Mucosa of descending colon (tissue), 3 donors: ENCODE measurements around the gene TNFAIP1. TPM values are rescaled to one million over a fixed set of nuclear protein-coding genes. Genes with fewer than 3 reads are reported as not detected.

Experiments used
- ATAC-seq: fragments of 200-7000 bp; cut with Tn5 transposase; one replicate; pipeline ENCODE4 v1.9.1; 2020; ENCODE audit warnings: mild to moderate bottlenecking, moderate library complexity
- DNase-seq, 3 donors: peaks; one replicate each; pipeline ENCODE4 v3.0.0-alpha.2; 2020
- H3K36me3 ChIP-seq: fragments of 200-600 bp; one replicate; pipeline ENCODE4 v1.8.0; 2021; ENCODE audit warnings: low read depth, mild to moderate bottlenecking
- H3K4me1 ChIP-seq: fragments of 200-600 bp; one replicate; pipeline ENCODE4 v1.8.0; 2021; ENCODE audit warnings: low read depth, mild to moderate bottlenecking
- H3K4me3 ChIP-seq: fragments of 200-600 bp; one replicate; pipeline ENCODE4 v1.8.0; 2021; ENCODE audit warnings: mild to moderate bottlenecking
- H3K9me3 ChIP-seq: fragments of 200-600 bp; one replicate; pipeline ENCODE4 v1.8.0; 2021; ENCODE audit warnings: mild to moderate bottlenecking
- intact Hi-C, 2 donors: fragments of 100-400 bp; cut with DNase I in 1 of 2; cut with micrococcal nuclease in 1 of 2; formaldehyde crosslinking; loops; one replicate each; pipeline versions ENCODE4 v1.11.0 to v1.11.1; 2022; cut with DNase I, micrococcal nuclease
- total RNA-seq, 3 donors: library from RNA; stranded (reverse); fragmentation: NEBNext Ultra II Directional in 2 of 3; extraction: Animal tissue kit (Norgen Biotek cat#: 25700) in 2 of 3; gene quantifications; one replicate each; pipeline versions ENCODE4 v1.2.1 to v1.2.4, GENCODE V29; 2021 to 2023
- TF ChIP-seq, protein P1 (sequence below): fragments of 200-600 bp; IDR thresholded peaks from one replicate; pipeline ENCODE4 v1.8.0; 2022; ENCODE audit warnings: antibody characterized with exemption, mild to moderate bottlenecking
- donor health status: DM: no; HTN: no; CAD: no; lungs with moderate emphysema.
- donor health status: DM: no; HTN: no; CAD: no.
- donor health status: DM: no; HTN: yes; CAD: no.

The TNFAIP1 gene
- total RNA-seq, 3 donors from 2014 or later, result 36.8 to 38.4 (median 36.8) TPM

DNA sequence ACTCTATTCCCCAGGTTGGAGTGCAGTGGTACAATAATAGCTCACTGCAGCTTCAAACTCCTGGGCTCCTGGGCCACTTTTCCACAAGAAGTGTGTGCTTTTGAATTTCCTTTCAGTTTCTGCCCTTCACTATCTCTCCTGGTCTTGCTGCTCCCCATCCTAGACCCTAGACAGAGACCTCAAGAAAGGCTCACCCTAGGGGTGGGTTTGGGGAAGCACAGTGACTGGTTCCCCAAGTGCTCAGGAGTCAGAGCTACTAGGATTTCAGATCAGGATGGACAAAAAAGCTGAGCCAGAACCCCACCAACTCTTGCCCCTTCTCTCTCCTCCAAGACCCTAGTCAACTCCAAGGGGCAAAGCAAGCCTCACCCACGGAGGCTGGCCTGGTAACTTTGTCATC lies 31.0 kb downstream of the TNFAIP1 start:
- Histone ChIP-seq H3K36me3 (peaks cover 3% of the 10 kb centered on the region), H3K4me3 (no peak overlapping the region), H3K9me3 (no peaks in the 10 kb centered on the region), H3K4me1 (peaks cover 1% of the 10 kb centered on the region)
- intact Hi-C loops, result no loop called here
- ATAC-seq, result no peak
- TF ChIP-seq, protein P1, sequence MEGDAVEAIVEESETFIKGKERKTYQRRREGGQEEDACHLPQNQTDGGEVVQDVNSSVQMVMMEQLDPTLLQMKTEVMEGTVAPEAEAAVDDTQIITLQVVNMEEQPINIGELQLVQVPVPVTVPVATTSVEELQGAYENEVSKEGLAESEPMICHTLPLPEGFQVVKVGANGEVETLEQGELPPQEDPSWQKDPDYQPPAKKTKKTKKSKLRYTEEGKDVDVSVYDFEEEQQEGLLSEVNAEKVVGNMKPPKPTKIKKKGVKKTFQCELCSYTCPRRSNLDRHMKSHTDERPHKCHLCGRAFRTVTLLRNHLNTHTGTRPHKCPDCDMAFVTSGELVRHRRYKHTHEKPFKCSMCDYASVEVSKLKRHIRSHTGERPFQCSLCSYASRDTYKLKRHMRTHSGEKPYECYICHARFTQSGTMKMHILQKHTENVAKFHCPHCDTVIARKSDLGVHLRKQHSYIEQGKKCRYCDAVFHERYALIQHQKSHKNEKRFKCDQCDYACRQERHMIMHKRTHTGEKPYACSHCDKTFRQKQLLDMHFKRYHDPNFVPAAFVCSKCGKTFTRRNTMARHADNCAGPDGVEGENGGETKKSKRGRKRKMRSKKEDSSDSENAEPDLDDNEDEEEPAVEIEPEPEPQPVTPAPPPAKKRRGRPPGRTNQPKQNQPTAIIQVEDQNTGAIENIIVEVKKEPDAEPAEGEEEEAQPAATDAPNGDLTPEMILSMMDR, result no peak
- no peak for DNase-seq

DNA sequence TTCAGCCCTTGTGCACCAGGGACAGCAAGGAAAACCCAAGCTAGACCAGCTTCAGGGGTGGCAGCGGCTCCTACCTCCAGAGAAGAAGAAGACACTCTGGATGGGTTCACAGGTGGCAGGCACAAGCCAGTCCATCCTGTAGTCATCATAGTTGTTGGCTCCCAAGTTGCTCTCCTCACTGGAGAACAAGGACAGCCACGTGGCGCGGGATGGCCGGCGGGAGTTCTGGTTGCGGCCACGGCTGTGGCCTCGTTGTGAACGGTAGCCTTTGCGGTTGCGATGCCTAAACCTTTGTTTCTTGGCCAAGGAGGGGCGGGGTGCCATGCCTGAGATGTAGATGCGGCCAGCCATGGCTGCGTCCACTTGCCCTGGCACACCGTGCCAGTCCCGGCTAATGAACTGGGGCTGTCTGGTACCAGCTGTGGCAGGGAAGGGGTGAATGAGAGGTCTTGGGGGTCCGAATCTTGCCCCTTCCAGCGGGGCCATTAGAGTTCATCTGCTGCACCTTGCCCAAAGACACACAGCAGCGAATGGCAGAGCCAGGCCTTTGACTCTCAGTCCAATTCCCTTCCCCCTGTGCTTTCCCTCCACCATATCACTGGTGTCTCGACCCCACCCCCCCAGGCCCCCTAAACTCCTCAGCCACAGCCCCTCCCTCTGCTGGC lies 32.2 kb downstream of the TNFAIP1 start:
- intact Hi-C loops, result no loop called here
- TF ChIP-seq, protein P1, result no peak

DNA sequence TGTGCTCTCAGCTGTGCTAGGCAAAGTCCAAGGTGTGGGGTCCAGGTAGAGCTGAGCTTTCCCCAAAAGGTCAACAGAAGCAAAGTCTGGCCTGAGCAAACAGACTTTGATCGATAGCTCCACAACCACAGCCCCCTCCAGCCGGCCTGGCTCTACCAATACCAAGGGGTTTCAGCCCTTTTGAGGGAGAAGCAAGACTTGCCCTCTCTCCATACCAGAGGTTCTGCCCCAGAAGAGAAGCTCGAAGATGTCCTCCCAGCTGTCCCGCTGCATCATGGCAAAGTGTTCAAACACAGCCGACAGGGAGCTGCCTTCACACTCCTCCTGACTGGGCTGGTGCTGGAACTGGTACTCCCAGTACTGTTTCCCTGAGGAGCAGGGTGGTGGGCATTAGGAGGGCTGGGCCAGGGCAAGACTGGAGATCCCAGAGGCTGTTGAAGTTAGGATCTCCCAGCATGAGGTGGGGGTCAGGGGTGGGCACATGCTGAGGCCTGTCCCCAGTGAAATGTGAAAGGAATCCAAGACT lies 32.8 kb downstream of the TNFAIP1 start:
- no peak for DNase-seq
- intact Hi-C loops, result no loop called here
- Histone ChIP-seq H3K36me3 (no peaks in the 10 kb centered on the region), H3K4me3 (no peak overlapping the region), H3K4me1 (peaks cover 11% of the 10 kb centered on the region), H3K9me3 (no peaks in the 10 kb centered on the region)
- TF ChIP-seq, protein P1, result no peak
- ATAC-seq, result no peak

More for the DNA sequence above, 32.2 kb downstream of the TNFAIP1 start:
- no peak overlapping the region for H3K4me3 ChIP-seq
- DNase-seq (no peak), ATAC-seq (no peak)
- H3K9me3 ChIP-seq, result no peaks in the 10 kb centered on the region
- no peaks in the 10 kb centered on the region for H3K36me3 ChIP-seq
- peaks cover 9% of the 10 kb centered on the region for H3K4me1 ChIP-seq

DNA sequence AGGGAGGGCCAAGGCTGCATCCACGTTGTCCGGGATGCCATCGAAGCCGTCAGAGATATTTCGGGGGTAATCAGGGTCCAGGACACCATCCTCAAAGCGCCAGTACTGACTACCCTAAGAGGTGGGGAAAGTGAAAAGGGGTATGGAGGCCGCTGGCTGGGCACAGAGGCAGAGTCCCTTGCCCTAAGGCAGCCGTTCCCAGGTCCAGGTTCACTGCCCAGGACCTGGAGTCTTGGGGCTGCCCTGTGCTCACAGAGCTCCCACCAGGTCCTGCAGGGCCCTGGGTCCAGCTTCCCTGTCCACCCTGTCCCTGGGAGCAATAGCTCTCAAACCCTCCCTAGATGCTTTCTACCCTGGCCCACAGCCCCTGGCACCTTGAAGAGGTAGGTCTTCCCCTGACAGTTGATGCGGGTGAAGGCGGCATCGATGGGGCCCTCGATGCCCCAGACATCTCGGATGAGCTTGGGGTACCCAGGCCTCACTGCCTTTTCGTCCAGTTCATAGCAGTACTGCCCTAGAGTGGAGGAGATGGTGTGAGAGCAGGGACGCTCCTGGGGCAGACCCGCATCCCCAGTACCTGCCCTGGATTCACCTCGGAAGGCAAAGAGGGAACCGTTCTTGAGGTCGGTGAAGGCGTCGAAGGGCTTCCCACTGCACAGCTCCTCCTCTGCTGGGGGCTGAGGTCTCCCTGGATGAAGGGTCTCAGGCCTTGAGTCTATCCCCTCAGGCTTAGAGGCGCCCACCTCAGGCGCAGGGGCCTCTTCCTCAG lies 33.5 kb downstream of the TNFAIP1 start:
- ATAC-seq (no peak), DNase-seq (no peak)
- intact Hi-C loops, result no loop called here
- Histone ChIP-seq H3K4me3 (no peak overlapping the region), H3K36me3 (no peaks in the 10 kb centered on the region), H3K9me3 (no peaks in the 10 kb centered on the region), H3K4me1 (peaks cover 11% of the 10 kb centered on the region)
- TF ChIP-seq, protein P1, result no peak

DNA sequence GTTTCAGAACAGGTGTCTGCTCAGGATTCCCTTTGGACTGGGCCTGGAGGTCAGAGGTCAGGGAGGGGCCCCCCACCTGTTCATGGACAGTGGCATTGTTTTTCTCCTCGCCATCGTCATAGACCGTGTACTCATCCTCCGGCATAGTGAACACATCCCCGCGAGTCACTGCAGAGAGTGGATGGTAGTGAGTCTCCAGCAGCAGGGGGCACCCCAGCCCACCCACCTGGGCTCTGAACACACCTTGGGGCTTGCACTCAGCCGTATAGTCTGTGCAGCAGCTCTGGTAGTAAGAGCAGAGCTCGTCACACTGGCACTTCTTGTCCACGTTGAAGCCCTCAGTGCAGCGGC lies 34.1 kb downstream of the TNFAIP1 start:
- intact Hi-C loops, result no loop called here
- no peak for DNase-seq
- TF ChIP-seq, protein P1, result no peak
- H3K4me3 ChIP-seq, result no peak overlapping the region
- ATAC-seq, result no peak
- no peaks in the 10 kb centered on the region for H3K36me3 ChIP-seq
- peaks cover 11% of the 10 kb centered on the region for H3K4me1 ChIP-seq
- no peaks in the 10 kb centered on the region for H3K9me3 ChIP-seq
